Osteoblast (primary cell): Measurements from ENCODE around the gene HSPBP1. TPM values are rescaled to one million over a fixed set of nuclear protein-coding genes. Genes with fewer than 3 reads are reported as not detected.
A peak's percentile ranks its signal among the peaks of the same experiment; 100 is the strongest.

Experiments
- DNase-seq: peaks from one replicate; pipeline ENCODE4 v3.0.0; 2011; ENCODE audit warnings: low spot score, mixed read lengths; ENCODE audit not compliant: insufficient read length; ENCODE audit errors: missing footprints
- H2AFZ ChIP-seq: 2 replicates; pipeline ENCODE4 v1.6.0; 2011; ENCODE audit warnings: mild to moderate bottlenecking, low read length
- H3K27ac ChIP-seq: 2 replicates; pipeline ENCODE4 v1.5.1; 2011; ENCODE audit warnings: mild to moderate bottlenecking, low read depth, low read length, moderate library complexity
- H3K27me3 ChIP-seq: 2 replicates; pipeline ENCODE4 v1.6.0; 2012; ENCODE audit warnings: mild to moderate bottlenecking, control low read depth, inconsistent platforms, low read length, moderate library complexity; ENCODE audit not compliant: insufficient read depth
- H3K36me3 ChIP-seq: 2 replicates; pipeline ENCODE4 v1.5.1; 2011; ENCODE audit warnings: mild to moderate bottlenecking, low read length, control low read depth, moderate library complexity; ENCODE audit not compliant: insufficient read depth
- H3K4me1 ChIP-seq: 2 replicates; pipeline ENCODE4 v1.5.1; 2011; ENCODE audit warnings: mild to moderate bottlenecking, low read length, control low read depth, moderate library complexity; ENCODE audit not compliant: insufficient read depth
- H3K4me2 ChIP-seq: 2 replicates; pipeline ENCODE4 v1.6.0; 2011; ENCODE audit warnings: mild to moderate bottlenecking, low read length; ENCODE audit not compliant: insufficient read depth
- H3K4me3 ChIP-seq: fragments of 200-600 bp; sonication (generic); 3 replicates; pipeline ENCODE4 v1.5.1; 2012; ENCODE audit warnings: mild to moderate bottlenecking, low read length, inconsistent platforms; ENCODE audit not compliant: insufficient read depth
- H3K79me2 ChIP-seq: 2 replicates; pipeline ENCODE4 v1.6.0; 2012; ENCODE audit warnings: mild to moderate bottlenecking, low read length, control low read depth, inconsistent platforms; ENCODE audit not compliant: insufficient read depth
- H3K9me3 ChIP-seq: 2 replicates; pipeline ENCODE4 v1.5.1; 2011; ENCODE audit warnings: low read depth, low read length, control low read depth
- H4K20me1 ChIP-seq: 2 replicates; pipeline ENCODE4 v1.6.0; 2012; ENCODE audit warnings: mild to moderate bottlenecking, low read length, control low read depth; ENCODE audit not compliant: insufficient read depth
- CTCF ChIP-seq: IDR thresholded peaks from 2 replicates; pipeline ENCODE4 v1.5.1; 2011; ENCODE audit warnings: mild to moderate bottlenecking, low read depth, low read length, moderate library complexity; ENCODE audit errors: extremely low read depth
- total RNA-seq: library from RNA; depleted of rRNA; stranded (reverse); fragments of >200 nt; gene quantifications from 2 replicates; pipeline ENCODE4 v1.2.3, GENCODE V29; 2012

The HSPBP1 gene
- total RNA-seq, 1 donor, result 26.4 TPM

- H3K36me3 ChIP-seq, result no peaks in the 10 kb centered on the region
- no peaks in the 10 kb centered on the region for H3K27me3 ChIP-seq
- H3K79me2 ChIP-seq, result no peaks in the 10 kb centered on the region
- TF ChIP-seq CTCF, result no peak
- no peak overlapping the region for H2AFZ ChIP-seq
- H4K20me1 ChIP-seq, result no peaks in the 10 kb centered on the region
- H3K27ac ChIP-seq, result no peak overlapping the region
- no peak for DNase-seq
- no peaks in the 10 kb centered on the region for H3K9me3 ChIP-seq
- no peak overlapping the region for H3K4me2 ChIP-seq
- H3K4me1 ChIP-seq, result no peaks in the 10 kb centered on the region
- H3K4me3 ChIP-seq, result no peak overlapping the region
Measured at GRCh38 chr19:55316646-55317045, 36.7 kb upstream of the HSPBP1 start.

DNA sequence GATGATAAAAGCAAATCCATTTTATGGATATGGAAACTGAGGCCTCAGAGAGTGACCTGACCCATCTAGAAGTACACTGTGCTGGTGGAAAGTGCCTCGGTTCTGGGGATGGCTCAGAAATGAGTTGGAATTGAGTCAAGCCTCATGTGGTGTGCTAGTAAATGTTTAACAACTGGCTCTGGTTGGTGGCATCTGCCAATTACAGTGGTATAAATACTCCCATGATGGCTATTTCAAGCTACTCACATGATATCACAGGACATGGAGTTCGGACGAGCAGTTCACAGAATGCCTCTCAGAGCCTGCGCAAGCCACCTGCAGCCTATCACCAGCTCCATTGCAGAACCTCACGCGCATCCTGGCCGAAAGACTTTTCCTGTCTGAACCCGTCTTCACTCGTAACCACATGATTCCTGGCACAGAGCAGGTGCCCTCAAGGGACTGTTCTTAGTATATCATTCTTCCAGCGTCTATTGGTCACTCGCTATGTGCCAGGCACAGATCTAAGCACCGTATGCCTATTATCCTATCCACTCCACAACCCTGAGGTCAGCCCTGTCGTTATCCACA, 36.1 kb upstream of the HSPBP1 start:
- Histone ChIP-seq H3K36me3 (no peaks in the 10 kb centered on the region), H3K4me2 (no peak overlapping the region), H3K27me3 (no peaks in the 10 kb centered on the region), H3K79me2 (no peaks in the 10 kb centered on the region), H3K4me1 (no peaks in the 10 kb centered on the region), H3K9me3 (no peaks in the 10 kb centered on the region), H2AFZ (no peak overlapping the region), H3K4me3 (no peak overlapping the region), H4K20me1 (no peaks in the 10 kb centered on the region), H3K27ac (no peak overlapping the region)
- TF ChIP-seq CTCF, result no peak
- DNase-seq, result peak; percentile 78

DNA sequence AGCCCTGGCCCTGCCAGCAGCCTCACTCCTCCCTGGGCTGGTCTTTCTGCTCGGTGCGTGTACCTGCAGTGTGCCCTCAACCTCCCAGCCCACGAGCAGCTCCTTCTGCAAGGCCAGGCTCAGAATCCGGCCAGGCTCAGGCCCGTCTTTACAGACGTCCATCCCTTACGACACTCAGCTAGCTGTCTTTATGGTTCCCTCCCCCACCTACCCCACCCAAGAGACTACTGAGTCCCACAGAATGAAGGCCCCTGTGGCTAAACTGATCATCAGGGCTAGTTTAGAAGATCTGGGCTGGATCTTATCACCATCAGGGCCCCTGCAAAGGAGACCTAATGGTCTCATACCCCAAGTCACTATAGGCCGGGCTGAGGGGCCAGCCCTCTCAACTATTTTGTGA, 34.5 kb upstream of the HSPBP1 start:
- H3K36me3 ChIP-seq, result no peaks in the 10 kb centered on the region
- H3K4me2 ChIP-seq, result no peak overlapping the region
- no peaks in the 10 kb centered on the region for H4K20me1 ChIP-seq
- H3K27ac ChIP-seq, result no peak overlapping the region
- H3K4me3 ChIP-seq, result no peak overlapping the region
- H3K27me3 ChIP-seq, result no peaks in the 10 kb centered on the region
- TF ChIP-seq CTCF, result no peak
- H3K79me2 ChIP-seq, result no peaks in the 10 kb centered on the region
- H2AFZ ChIP-seq, result no peak overlapping the region
- no peaks in the 10 kb centered on the region for H3K4me1 ChIP-seq
- no peaks in the 10 kb centered on the region for H3K9me3 ChIP-seq
- DNase-seq, result peak; percentile 72

DNA sequence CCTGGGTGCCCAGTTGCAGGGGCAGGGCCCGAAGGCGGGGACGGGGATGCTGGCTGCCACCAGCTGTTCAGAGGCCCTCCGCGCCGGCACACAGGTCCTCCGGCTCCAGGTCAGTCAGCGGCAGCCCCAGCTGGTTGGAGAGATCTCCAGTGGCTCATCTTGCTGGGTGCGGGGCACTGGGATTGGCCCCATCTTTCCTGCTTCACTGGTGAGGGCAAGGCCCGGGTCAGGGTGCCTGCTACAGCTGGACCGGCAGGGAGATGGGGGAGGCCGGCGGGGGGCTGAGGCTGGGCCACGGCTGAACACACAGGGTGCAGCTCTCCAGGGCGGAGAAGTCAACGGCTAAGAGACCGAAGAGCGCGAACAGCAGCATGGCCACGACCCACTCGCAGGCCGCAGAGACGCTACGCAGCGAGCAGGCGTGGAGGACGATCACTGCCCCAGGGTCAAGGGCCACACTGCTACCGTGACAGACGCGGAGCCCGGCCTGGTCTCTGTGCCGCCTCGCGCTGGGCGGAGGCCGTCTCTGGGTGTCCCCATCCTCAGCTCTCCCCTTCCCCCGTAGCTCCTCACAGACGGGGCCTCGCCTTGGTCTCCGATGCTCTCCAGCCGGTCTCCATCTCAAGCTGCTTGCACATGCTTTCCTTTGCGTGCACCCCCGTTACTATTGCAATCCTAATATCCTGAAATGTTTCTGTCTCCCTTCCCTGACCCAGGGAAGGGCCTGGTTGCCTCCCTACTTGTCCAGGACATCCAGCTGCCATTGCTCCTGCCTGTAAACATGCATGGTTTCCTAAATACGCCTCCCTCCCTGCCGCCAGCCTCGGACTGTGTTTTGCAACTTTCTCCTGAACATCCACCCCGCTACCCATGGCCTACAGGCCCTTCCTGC, 33.0 kb upstream of the HSPBP1 start:
- no peak overlapping the region for H3K27ac ChIP-seq
- no peak overlapping the region for H2AFZ ChIP-seq
- H3K36me3 ChIP-seq, result peaks cover 6% of the 10 kb centered on the region
- no peaks in the 10 kb centered on the region for H3K4me1 ChIP-seq
- peak; percentile 66 for DNase-seq
- no peaks in the 10 kb centered on the region for H3K79me2 ChIP-seq
- H3K4me3 ChIP-seq, result no peak overlapping the region
- no peaks in the 10 kb centered on the region for H3K9me3 ChIP-seq
- TF ChIP-seq CTCF, result no peak
- H3K27me3 ChIP-seq, result no peaks in the 10 kb centered on the region
- no peak overlapping the region for H3K4me2 ChIP-seq
- H4K20me1 ChIP-seq, result no peaks in the 10 kb centered on the region
